Measurements from ENCODE around the gene AFAP1L1. TPM values are rescaled to one million over a fixed set of nuclear protein-coding genes. Genes with fewer than 3 reads are reported as not detected.

AFAP1L1 gene
- polyA plus RNA-seq, 1 experiment, result 1.3 TPM

- CTCF ChIA-PET, result interaction anchor here (0.6 to 18.3 kb wide), 25 partner anchors 8 to 408 kb away, joined by 3 to 339 read pairs (median 4); partner anchors contain the start of gene ABLIM3
- H3K36me3 ChIP-seq (ENCODE audit: control insufficient read depth, insufficient read depth, low read length), result no peaks in the 10 kb centered on the region
- peak; percentile 83 for TF ChIP-seq CTCF (IDR thresholded peaks at IDR 0.05; ENCODE audit: insufficient read depth, low read depth, low read length)
- peak; percentile 52 for DNase-seq (ENCODE audit: low read depth)
- POLR2A ChIA-PET, result no interaction called here
- H3K4me3 ChIP-seq (ENCODE audit: low read depth, low read length), result no peak overlapping the region
- no peaks in the 10 kb centered on the region for H3K27me3 ChIP-seq (ENCODE audit: control insufficient read depth, insufficient read depth, low read length)
Observed at GRCh38 chr5:149228618-149229297, 42.9 kb upstream of the AFAP1L1 start.

GRCh38 chr5:149229298-149229937, 42.2 kb upstream of the AFAP1L1 start:
- no peak for TF ChIP-seq CTCF (IDR thresholded peaks at IDR 0.05; ENCODE audit: insufficient read depth, low read depth, low read length)

GRCh38 chr5:149235841-149236240, 35.8 kb upstream of the AFAP1L1 start:
- CTCF ChIA-PET, result interaction anchor here (0.9 to 18.3 kb wide), 5 partner anchors 8 to 99 kb away, joined by 3 to 339 read pairs (median 4); partner anchors contain the start of gene ABLIM3
- H3K27me3 ChIP-seq (ENCODE audit: control insufficient read depth, insufficient read depth, low read length), result no peaks in the 10 kb centered on the region
- no peak for TF ChIP-seq CTCF (IDR thresholded peaks at IDR 0.05; ENCODE audit: insufficient read depth, low read depth, low read length)
- no peak overlapping the region for H3K4me3 ChIP-seq (ENCODE audit: low read depth, low read length)
- no peak for DNase-seq (ENCODE audit: low read depth)
- POLR2A ChIA-PET, result no interaction called here
- H3K36me3 ChIP-seq (ENCODE audit: control insufficient read depth, insufficient read depth, low read length), result no peaks in the 10 kb centered on the region

More at GRCh38 chr5:149229298-149229937, 42.2 kb upstream of the AFAP1L1 start:
- no peaks in the 10 kb centered on the region for H3K36me3 ChIP-seq (ENCODE audit: control insufficient read depth, insufficient read depth, low read length)
- H3K27me3 ChIP-seq (ENCODE audit: control insufficient read depth, insufficient read depth, low read length), result no peaks in the 10 kb centered on the region
- H3K4me3 ChIP-seq (ENCODE audit: low read depth, low read length), result no peak overlapping the region
- CTCF ChIA-PET, result interaction anchor here (0.6 to 18.3 kb wide), 25 partner anchors 9 to 498 kb away, joined by 3 to 339 read pairs (median 4); partner anchors contain the start of gene ABLIM3
- DNase-seq (ENCODE audit: low read depth), result no peak
- POLR2A ChIA-PET, result no interaction called here

GRCh38 chr5:149237662-149238061, 34.0 kb upstream of the AFAP1L1 start:
- CTCF ChIA-PET, result interaction anchor here (0.6 to 18.3 kb wide), 7 partner anchors 9 to 507 kb away, joined by 3 to 339 read pairs (median 3); partner anchors contain the start of gene ABLIM3

More at GRCh38 chr5:149237662-149238061, 34.0 kb upstream of the AFAP1L1 start:
- H3K27me3 ChIP-seq (ENCODE audit: control insufficient read depth, insufficient read depth, low read length), result no peaks in the 10 kb centered on the region
- no peak overlapping the region for H3K4me3 ChIP-seq (ENCODE audit: low read depth, low read length)
- POLR2A ChIA-PET, result no interaction called here
- H3K36me3 ChIP-seq (ENCODE audit: control insufficient read depth, insufficient read depth, low read length), result no peaks in the 10 kb centered on the region
- DNase-seq (ENCODE audit: low read depth), result no peak
- TF ChIP-seq CTCF (IDR thresholded peaks at IDR 0.05; ENCODE audit: insufficient read depth, low read depth, low read length), result 0 out of 2 replicates have a peak, but pooled peaks have one; percentile 9
